Measurements from ENCODE around the gene ETNK2. TPM values are rescaled to one million over a fixed set of nuclear protein-coding genes. Genes with fewer than 3 reads are reported as not detected.

The ETNK2 gene
- total and polyA plus RNA-seq, 2 of the 13 experiments (the other 11 are each of a cell fraction or from before 2014, with no cell fraction given): 15.5 to 42.8 TPM

GRCh38 chr1:204132718-204133117 lies 19.1 kb downstream of the ETNK2 start (continued):
- no peak for TF ChIP-seq MAZ (IDR thresholded peaks at IDR 0.05; ENCODE audit: borderline replicate concordance, low read depth, low read length)
- no peak for TF ChIP-seq MAZ (CRISPR knock-in tag; IDR thresholded peaks at IDR 0.05; ENCODE audit: low read depth)
- TF ChIP-seq, protein P1, sequence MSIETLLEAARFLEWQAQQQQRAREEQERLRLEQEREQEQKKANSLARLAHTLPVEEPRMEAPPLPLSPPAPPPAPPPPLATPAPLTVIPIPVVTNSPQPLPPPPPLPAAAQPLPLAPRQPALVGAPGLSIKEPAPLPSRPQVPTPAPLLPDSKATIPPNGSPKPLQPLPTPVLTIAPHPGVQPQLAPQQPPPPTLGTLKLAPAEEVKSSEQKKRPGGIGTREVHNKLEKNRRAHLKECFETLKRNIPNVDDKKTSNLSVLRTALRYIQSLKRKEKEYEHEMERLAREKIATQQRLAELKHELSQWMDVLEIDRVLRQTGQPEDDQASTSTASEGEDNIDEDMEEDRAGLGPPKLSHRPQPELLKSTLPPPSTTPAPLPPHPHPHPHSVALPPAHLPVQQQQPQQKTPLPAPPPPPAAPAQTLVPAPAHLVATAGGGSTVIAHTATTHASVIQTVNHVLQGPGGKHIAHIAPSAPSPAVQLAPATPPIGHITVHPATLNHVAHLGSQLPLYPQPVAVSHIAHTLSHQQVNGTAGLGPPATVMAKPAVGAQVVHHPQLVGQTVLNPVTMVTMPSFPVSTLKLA (IDR thresholded peaks at IDR 0.05): no peak

GRCh38 chr1:204131978-204132377 lies 19.9 kb downstream of the ETNK2 start:
- CTCF ChIA-PET (ENCODE audit: low intra/inter-chr PET ratio, low total read pairs): no interaction called here
- in situ Hi-C loops (cut with HindIII; ENCODE audit: extremely low pct_ligation_motif_present, low pct_unique_long_range_greater_than_20kb): no loop called here

More at GRCh38 chr1:204131978-204132377, 19.9 kb downstream of the ETNK2 start:
- BruUV-seq (replicated peaks): no TSS peak
- H3K27ac ChIP-seq (ENCODE audit: extremely low read length, insufficient read depth, low read length): no peak overlapping the region
- H3K9ac ChIP-seq (ENCODE audit: insufficient read depth, low read depth, low read length): no peak overlapping the region
- H3K79me2 ChIP-seq (ENCODE audit: insufficient read depth, low read length): no peaks in the 10 kb centered on the region
- WGBS (ENCODE audit: low lambda C conversion rate): 100% methylated on average over 4 of the region's 4 CpGs
- peaks cover 34% of the 10 kb centered on the region for H3K4me1 ChIP-seq (ENCODE audit: insufficient read depth, low read length)
- no peaks in the 10 kb centered on the region for H3K27me3 ChIP-seq (ENCODE audit: control insufficient read depth in 1 of 2, insufficient read depth in 2 of 2, low read length in 2 of 2)
- no peak overlapping the region for H3K4me3 ChIP-seq (replicated peaks in 1 of 3; ENCODE audit: insufficient read depth in 1 of 3, low read depth in 2 of 3, low read length in 3 of 3)
- no peak overlapping the region for H3K4me2 ChIP-seq (ENCODE audit: low read depth, low read length)
- TF ChIP-seq TEAD2 (CRISPR knock-in tag; IDR thresholded peaks at IDR 0.05) (no peak), MAFG (CRISPR knock-in tag; IDR thresholded peaks at IDR 0.05) (no peak), ZNF383 (CRISPR knock-in tag; IDR thresholded peaks at IDR 0.05; ENCODE audit: borderline replicate concordance) (no peak), ZNF234 (CRISPR knock-in tag; conservative IDR thresholded peaks at IDR 0.05) (no peak), HHEX (CRISPR knock-in tag; IDR thresholded peaks at IDR 0.05) (no peak), PAWR (CRISPR knock-in tag; IDR thresholded peaks at IDR 0.05; ENCODE audit: borderline replicate concordance) (no peak), RBAK (CRISPR knock-in tag; IDR thresholded peaks at IDR 0.05) (no peak), FOXK1 (CRISPR knock-in tag; IDR thresholded peaks at IDR 0.05; ENCODE audit: borderline replicate concordance, low read depth) (no peak), GTF2F1 (IDR thresholded peaks at IDR 0.05; ENCODE audit: low read length) (no peak), RFX3 (CRISPR knock-in tag; IDR thresholded peaks at IDR 0.05) (no peak), ZC3H4 (CRISPR knock-in tag; IDR thresholded peaks at IDR 0.05; ENCODE audit: borderline replicate concordance) (no peak)
- H3K36me3 ChIP-seq (replicated peaks in 1 of 2; ENCODE audit: control insufficient read depth in 1 of 2, insufficient read depth in 2 of 2, low read length in 2 of 2): peaks cover under 1 to 2% of the 10 kb centered on the region in 2 experiments; a peak in 3 of 5 replicates
- H4K20me1 ChIP-seq (ENCODE audit: insufficient read depth, low read length): no peaks in the 10 kb centered on the region
- H3K9me3 ChIP-seq (ENCODE audit: low read length): no peaks in the 10 kb centered on the region
- DNase-seq (ENCODE audit: low spot score): no peak
- no peak overlapping the region for H2AFZ ChIP-seq (ENCODE audit: low read length)
- ATAC-seq: no peak
- intact Hi-C loops (cut with micrococcal nuclease; ENCODE audit: unreplicated experiment): no loop called here
- POLR2A ChIA-PET: interaction anchor here (4.8 kb wide), 1 partner anchor 58 kb away, joined by 31 read pairs; the partner anchor contains the start of gene SOX13
- FAIRE-seq: no peak
